Ureter (tissue), 1 donor: ENCODE measurements around the gene RASAL2. TPM values are rescaled to one million over a fixed set of nuclear protein-coding genes. Genes with fewer than 3 reads are reported as not detected.
"Not testable (repeated sequence)": the region's sequence is repeated elsewhere in the genome, so short reads cannot be mapped to it uniquely, and the experiment has no call there.

Experiments used
- DNase-seq: peaks from one replicate; pipeline ENCODE4 v3.0.0-alpha.2; 2020; ENCODE audit warnings: low spot score
- total RNA-seq: library from RNA; stranded (reverse); gene quantifications from one replicate; pipeline ENCODE4 v1.2.4, GENCODE V29; 2023
- donor health status: DM: yes; HTN: yes; CAD: no.

The RASAL2 gene
- total RNA-seq, 1 donor from 2014 or later = 26.0 TPM

DNA sequence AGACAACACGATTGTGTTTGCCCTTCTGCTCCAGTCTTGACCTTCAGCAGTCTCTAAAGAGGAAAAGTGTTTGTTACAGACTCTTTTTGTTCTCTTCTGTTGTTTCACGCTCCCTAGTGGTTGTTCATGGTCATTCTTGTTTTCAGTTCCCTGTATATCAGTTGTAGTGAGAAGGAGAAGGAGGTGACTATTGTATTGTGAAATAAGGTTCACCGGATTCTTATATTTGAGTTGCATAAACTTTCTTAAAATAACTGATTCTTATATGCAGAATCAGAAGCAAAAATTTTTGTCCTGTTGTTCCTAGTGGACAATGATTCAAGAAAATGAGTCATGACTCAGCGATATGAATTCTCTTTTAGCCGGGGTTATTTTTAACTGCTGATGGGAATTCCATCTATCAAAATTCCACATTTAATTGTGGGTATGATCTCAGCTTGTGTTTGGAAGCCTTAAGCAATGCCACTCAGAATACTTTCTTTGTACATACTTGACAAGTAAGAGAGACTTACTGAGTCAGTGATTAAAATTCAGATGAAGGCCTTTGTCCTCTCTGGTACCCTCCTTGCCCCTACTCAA is 250.7 kb downstream of the RASAL2 start:
- DNase-seq = no peak

DNA sequence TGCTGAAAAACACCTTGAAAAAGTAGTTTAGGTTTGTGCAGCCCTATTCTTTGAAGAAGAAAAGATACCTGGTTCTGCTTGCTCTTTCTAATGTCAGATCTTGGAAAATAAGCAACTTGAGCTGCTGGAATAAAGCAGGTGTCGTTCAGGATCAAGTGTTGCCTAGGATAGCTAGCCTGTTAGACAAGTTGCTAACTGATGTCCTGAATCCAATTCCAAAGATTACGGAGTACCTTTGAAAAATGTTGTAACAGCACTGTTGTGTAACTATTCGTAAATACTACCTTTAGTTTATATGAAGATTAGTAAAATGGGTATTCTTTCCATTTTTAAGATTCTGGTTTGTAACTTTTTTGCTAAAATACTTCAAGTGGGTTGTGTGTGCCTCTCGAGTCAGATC is 251.3 kb downstream of the RASAL2 start:
- no peak for DNase-seq

DNA sequence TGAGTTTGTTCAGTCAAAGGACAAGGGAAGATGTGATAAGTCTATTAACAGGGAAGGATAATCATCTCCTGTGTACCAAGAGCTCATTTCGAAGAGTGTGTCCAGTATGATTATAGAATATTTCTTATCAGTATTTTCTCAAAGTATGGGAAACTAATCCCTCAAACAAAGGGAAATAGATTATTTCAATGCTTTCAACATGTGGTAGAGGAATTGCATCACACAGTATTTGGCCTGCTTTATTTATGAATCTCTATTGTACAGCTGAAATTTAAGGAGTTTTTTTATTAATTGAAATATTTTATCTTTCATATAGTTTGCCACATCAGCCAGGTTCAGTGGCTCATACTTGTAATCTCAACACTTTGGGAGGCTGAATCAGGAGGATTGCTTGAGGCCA is 251.9 kb downstream of the RASAL2 start:
- no peak for DNase-seq

DNA sequence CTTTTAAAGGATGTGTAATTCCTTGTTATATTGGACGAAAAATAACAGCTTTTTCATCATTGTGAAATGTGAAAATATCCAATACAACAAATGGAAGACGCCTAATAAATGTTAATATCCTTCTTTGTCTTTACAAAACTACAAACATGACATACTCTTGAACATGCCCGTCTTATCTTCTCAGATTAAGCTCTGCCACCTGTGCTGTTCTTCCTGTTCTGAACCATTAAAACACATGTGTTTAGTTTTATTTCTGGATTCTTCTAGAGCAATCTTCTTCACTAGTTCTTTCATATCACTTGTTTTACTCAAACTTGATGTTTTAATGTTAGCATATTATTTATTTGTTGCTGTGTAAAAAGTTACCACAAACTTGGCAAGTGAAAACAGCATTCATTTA is 255.9 kb downstream of the RASAL2 start:
- DNase-seq = no peak

DNA sequence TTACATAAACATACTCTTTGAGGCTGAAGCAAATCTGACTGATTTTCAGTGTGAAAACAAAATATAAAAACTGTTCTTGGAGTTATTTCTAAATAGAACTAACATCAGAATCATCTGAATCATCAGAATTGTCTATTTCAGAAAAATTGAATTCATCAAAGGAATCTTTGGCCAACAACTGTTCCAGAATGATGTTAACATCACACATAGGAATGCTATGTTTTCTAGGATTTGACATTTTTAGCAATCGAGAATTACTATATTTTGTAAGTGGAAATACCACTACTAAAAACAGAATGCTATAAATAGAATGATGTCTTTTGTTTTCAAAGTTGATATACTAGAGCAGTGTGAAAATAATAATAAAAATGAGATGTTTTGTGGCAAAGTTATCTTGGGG is 258.0 kb downstream of the RASAL2 start:
- DNase-seq = not testable (repeated sequence)

DNA sequence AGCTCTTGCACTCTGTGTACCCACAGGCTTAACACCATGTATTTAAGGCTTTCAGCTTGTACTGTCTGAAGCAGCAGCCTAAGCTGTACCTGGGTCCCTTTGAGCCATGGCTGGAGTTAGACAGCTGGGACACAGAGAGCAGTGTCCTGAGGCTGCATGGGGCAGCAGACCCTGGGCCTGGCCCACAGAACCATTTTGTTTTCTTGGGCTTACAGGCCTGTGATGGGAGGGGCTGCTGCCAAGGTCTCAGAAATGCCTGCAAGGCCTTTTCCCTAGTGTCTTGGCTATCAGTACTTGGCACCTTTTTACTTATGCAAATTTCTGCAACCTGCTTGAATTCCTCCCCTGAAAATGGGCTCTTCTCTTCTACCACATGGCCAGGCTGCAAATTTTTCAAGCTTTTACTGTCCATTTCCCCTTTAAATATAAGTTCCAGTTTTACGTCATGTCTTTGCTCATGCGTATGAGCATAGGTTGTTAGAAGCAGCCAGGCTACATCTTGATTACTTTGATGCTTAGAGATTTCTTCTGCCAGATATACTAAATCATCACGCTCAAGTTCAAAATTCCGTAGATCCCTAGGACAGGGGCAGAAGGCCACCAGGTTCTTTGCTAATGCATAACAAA is 259.0 kb downstream of the RASAL2 start:
- no peak for DNase-seq

DNA sequence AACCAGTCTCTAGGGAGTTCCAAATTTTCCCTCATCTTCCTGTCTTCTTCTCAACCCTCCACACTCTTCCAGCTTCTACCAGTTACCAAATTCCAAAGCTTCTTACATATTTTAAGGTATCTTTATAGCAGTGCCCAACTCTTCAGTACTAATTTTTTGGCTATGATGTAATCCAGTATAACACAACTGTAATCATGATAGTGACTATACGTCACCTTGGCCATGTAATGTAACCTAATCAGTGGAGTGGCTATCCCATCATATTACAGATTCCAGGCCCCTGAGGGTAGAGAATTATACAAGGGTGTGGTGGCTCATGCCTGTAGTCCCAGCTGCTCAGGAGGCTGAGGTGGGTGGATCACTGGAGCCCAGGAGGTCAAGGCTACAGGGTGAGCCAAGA is 259.6 kb downstream of the RASAL2 start:
- DNase-seq = no peak

DNA sequence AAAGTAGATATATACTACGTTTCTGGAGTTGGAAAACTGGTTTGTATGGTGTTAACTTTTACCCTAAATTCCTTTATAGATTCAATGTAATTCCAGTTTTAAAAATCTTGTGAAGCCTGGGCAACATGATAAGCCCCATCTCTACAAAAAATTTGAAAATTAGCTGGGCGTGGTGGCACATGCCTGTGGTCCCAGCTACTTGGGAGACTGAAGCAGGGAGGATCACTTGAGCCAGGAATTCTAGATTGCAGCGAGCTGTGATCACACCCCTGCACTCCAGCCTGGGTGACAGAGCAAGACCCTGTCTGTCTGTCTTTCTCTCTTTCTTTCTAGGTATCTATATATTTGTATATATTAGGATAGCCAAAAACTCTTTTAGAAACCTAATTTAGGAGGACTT is 260.9 kb downstream of the RASAL2 start:
- no peak for DNase-seq

DNA sequence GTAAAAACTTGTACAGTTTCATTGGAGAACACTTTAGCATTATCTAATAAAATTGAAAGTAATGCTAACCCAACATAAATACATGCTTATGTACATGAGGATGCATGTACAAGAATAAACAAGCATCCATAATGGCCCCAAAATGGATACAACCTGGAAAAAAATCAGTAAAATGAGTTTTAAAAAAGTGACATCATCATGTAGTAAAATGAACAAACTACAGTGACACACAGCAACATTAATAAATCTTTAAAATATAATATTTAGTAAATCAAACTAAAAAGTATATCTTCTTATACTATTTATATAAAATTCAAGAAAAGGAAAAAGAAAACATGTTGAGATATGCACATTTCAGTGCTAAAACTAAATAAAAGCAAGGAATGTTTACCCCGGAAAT is 262.4 kb downstream of the RASAL2 start:
- DNase-seq = no peak

DNA sequence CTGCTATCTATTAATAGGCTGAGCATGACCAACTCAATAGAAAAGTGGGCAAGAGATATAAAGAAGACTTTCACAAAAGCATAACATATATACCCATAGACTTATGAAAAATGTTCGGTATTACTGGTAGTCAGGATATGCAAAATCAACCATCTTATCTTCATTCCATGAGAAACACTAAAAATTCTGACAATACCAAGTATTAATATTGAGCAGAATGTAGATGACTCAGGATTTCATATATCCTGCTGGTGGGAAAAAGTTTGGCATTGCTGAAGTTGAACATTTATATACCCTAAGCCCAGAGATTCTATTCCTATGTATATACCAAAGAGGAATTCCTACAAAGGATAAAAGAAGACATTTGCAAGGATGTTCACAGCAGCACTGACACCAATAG is 264.6 kb downstream of the RASAL2 start:
- DNase-seq = no peak

DNA sequence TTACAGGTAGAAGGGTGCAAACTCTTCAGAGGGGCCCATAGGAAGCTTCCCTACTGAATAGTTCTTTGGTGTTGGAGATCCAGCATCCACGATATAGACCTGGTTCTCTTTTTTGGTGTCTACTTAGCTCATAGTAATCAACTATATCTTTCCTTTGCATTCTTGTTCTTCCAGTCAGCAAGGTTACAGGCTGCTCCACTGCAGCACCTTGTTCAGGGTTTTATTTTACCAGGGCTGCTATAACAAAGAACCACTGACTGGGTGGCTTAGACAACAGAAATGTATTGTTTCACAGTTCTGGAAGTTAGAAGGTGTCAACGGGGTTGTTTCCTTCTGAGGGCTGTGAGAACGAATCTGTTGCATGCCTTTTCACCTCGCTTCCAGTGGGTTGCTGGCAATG is 266.5 kb downstream of the RASAL2 start:
- no peak for DNase-seq

DNA sequence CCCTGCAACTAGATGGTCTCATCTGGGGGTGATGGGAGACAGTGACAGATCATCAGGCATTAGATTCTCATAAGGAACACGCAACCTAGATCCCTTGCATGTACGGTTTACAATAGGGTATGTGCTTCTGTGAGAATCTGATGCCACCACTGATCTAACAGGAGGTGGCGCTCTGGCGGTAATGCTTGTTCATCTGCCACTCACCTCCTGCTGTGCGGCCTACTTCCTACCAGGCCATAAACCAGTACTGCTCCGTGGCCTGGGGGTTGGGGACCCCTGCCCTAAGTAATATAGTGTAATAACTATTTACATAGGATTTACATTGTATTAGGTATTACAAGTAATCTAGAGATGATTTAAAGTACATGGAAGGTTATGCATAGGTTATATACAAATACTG is 267.9 kb downstream of the RASAL2 start:
- DNase-seq = no peak

DNA sequence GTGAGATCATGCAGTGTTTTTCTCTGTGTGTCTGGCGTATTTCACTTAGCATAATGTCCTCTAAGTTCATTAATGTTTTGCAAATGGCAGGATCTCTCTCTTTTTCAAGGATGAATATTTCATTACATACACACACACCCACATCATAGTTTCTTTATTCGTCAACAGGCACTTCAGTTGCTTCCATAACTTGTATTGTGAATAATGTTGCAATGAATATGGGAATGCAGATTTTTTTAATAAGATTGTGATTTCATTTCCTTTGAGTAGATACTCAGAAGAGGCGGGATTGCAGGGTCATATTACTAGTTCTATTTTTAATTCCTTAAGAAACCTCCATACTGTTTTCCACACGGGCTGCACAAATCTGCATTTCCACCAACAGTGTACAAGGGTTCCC is 268.8 kb downstream of the RASAL2 start:
- DNase-seq = no peak

DNA sequence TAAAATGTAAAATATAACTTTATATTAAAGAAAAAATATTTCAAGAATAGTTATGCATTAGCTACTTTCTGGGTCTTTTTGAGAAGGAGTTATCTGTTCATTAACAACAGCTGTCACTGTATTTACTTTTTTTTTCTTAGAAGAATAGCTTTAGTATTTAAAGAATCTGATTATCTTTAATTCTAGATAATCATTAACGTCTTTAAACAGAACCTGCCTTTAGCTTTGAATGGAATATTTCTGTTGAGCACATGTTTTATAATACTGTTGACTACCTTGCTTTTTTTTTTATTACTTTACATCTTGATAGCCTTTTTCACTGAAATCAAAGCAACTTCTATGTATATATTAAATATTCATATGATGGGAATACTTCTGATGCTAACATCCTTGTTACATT is 270.9 kb downstream of the RASAL2 start:
- DNase-seq = no peak

DNA sequence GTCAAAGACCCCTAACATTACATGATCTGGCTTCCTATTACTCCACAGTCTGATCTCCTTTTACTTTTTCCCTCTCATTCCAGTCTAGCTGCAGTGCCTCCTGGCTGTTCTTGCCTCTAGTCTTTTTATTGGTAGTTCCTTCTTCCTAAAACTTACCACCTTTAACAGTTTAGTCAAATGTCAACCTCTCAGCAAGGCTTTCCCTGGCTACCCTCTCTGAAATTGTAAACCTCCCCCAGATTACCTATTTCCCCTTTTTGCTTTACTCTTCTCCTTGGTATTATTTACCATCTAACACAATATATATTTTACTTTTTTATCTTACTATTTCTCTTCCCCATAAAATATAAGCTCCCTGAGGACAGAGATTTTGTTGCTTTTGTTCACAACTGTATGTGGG is 273.2 kb downstream of the RASAL2 start:
- no peak for DNase-seq

DNA sequence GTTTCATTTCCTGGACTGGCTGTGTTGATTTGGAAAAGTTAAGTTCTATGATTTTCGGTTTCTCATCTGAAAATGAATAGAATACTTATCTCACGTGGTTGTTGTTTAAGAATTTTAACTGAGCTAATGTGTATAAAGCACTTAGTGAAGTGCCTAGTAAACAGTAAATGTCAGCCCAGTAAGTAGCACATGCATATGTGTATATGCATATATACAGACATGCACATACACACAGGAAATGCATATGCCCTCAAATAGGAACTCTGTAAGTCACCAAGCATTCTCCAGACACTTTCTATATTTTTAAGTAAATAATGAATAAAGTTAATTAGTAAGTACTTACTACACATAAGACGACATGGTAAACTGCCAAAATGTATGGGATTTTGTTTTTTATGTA is 274.3 kb downstream of the RASAL2 start:
- DNase-seq = no peak

DNA sequence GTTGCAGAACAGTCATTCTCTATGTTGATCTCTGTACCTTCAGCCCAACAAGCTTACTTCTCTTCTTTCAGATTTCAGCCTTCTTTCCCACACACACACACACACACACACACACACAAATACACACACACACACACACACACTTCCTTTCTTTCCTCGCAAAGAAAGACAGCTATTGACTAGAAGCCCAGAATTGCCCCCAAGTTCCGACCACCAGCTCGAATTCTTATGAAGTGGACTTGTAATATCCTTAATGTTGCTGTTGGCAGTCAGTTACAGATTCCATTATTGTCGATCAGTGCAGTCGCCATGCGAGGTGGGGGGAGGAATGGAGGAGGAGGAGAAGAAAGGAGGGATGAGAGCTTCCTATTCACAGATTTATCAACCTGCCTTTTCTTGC is 277.3 kb downstream of the RASAL2 start:
- DNase-seq = no peak

DNA sequence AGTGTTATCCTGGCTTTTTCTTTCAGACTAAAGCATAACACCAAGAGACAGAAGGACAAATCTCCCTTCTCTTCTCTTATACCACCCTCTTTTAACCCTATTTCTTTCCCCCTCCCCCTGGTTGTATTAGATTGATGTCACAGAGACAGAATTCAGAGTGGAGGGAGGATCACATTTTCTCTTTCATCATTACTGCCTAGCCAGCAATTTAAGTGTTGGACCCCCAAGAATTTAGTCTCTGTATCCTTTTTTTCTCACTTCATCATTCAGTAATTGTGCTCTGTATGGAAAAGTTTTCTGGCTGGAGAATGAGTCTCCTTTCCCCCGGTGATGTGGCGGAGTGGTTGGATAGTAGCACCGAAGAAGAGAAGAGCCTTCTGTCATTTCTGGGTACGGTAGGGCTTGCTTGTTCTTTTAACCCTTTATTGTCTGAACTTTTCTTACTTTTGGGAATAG is 278.1 kb downstream of the RASAL2 start:
- no peak for DNase-seq

DNA sequence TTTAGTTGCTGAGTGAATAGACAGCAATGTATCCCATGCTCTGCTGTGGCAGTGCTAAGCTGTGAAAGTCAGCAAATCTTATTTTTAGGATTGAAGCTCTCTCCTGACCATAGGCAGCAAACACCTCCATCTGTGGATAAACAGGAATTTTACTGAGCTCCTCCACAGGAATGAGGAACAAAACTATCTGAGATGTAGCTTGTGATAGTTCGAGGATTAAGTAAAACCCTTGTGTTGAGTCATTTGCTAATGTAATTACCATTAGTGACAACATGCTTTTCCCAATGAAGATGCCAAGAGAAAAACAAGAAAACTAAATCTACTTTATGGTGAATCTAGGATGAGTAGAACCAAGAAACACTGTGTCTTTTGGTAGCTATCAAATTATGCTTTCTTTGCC is 280.1 kb downstream of the RASAL2 start:
- no peak for DNase-seq

DNA sequence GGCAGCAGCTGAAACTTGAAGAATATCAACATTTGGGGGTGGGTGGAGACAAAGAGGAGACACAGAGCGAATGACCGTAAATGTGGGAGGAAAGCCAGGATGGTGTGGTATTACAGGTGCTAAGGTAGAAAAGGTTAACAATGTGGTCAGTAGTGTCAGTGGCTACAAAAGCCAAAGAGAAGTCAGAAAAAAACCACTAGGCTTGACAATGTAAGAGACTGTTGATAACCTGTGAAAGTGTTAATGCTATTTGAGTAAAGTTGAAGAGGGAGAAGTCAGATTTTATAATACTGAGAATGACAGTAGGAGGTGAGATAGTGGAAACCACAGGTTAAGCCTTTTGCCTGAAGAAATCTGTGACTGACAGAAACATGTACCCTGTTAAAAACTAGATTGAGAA is 282.1 kb downstream of the RASAL2 start:
- no peak for DNase-seq

DNA sequence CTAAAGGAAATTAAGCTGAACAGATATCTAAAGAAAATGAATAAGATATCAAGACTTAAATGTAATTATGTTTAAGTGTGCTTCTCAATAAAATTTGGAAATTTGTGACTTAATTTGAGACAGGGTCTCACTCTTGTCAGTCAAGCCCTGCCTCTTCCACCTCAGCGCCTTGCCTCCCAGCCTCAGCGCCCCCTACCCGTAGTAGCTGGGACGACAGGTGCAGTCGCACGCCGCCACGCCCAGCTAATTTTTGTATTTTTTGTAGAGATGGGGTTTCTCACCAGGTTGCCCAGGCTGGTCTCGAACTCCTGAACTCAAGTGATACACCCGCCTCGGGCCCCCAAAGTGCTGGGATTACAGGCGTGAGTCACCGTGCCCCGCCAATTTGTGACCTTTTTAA is 285.9 kb downstream of the RASAL2 start:
- no peak for DNase-seq

DNA sequence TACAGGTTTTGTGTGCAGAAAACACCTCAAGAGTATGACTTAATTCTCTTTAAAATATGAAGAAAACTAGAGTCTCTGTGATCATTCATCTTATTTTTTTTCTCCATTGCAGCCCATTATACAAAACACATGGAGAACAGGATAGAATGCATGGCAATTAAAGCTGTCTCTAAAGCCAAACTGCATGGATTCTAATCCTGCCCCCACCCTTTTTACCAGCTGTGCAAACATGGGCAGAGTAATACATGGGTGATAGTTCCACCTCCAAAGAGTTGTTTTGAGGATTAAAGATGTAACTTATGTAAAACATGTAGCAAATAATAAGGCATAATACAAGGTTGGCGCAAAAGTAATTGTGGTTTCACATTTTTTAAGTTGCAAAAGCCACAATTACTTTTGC is 288.5 kb downstream of the RASAL2 start:
- DNase-seq = no peak

DNA sequence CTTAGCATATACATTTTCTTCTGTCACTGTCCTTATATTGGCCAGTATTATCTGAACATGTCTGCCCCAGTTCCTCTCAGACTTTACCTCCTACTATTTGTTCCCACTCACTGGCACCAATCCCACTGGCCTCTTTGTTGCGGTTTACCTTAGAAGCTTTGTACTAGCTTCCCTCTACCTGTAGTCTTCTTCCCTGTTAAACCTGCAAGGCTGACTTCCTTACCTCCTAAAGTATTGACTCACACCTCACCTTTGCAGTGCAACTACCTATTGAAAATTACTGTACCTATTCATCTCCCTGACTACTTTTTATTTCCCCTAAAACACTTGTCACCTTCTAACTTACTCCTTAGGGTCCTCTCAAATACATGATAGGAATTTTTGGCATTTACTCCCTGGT is 291.8 kb downstream of the RASAL2 start:
- DNase-seq = no peak
